H1 (cell line): Measurements from ENCODE around the gene RGS3.

ENCODE experiments used
- CEBPB ChIP-seq: IDR thresholded peaks from 2 replicates; pipeline ENCODE4 v1.6.1; 2012; ENCODE audit warnings: low read depth, low read length
- CHD2 ChIP-seq: IDR thresholded peaks from 2 replicates; pipeline ENCODE4 v1.6.1; 2012; ENCODE audit warnings: low read length, improper control_type of control experiment
- CREB1 ChIP-seq: IDR thresholded peaks from 2 replicates; pipeline ENCODE4 v1.6.1; 2012; ENCODE audit warnings: inconsistent platforms
- CTCF ChIP-seq, 3 experiments: IDR thresholded peaks; 1 replicate in 2 of 3; 2 replicates in 1 of 3; pipeline versions ENCODE4 v1.5.1 to v1.6.1; 2011; ENCODE audit warnings: low read length in 3 of 3, mild to moderate bottlenecking in 3 of 3, inconsistent platforms in 2 of 3, low read depth in 1 of 3, moderate library complexity in 1 of 3; ENCODE audit not compliant: insufficient read depth in 1 of 3; ENCODE audit errors: control extremely low read depth in 1 of 3
- EZH2 ChIP-seq: fragments of 200-600 bp; sonication (generic); IDR thresholded peaks from 2 replicates; pipeline ENCODE4 v1.7.1; 2012; ENCODE audit warnings: low read depth, mild to moderate bottlenecking, moderate library complexity, low read length, inconsistent platforms; ENCODE audit not compliant: severe bottlenecking
- KDM1A ChIP-seq: fragments of 200-600, 300-600 bp; sonication (generic); IDR thresholded peaks from 2 replicates; pipeline ENCODE4 v1.7.1; 2016; ENCODE audit warnings: mild to moderate bottlenecking, low read length, borderline replicate concordance
- POLR2AphosphoS5 ChIP-seq: IDR thresholded peaks from 2 replicates; pipeline ENCODE4 v1.6.1; 2011; ENCODE audit warnings: low read depth, low read length
- RAD21 ChIP-seq, 2 experiments: IDR thresholded peaks in 1 of 2; conservative IDR thresholded peaks in 1 of 2; 2 replicates each; pipeline ENCODE4 v1.6.1; 2011; ENCODE audit warnings: low read depth in 2 of 2, low read length in 2 of 2, improper control_type of control experiment in 1 of 2, inconsistent platforms in 1 of 2, mild to moderate bottlenecking in 1 of 2, moderate library complexity in 1 of 2
- SIN3A ChIP-seq, 2 experiments: IDR thresholded peaks in 1 of 2; conservative IDR thresholded peaks in 1 of 2; 2 replicates each; pipeline ENCODE4 v1.6.1; 2011 to 2012; ENCODE audit warnings: low read length in 2 of 2, improper control_type of control experiment in 1 of 2, low read depth in 1 of 2, mild to moderate bottlenecking in 1 of 2
- TAF7 ChIP-seq: optimal IDR thresholded peaks from 2 replicates; pipeline ENCODE3; 2011; ENCODE audit warnings: low read depth, mild to moderate bottlenecking, inconsistent platforms, low read length, moderate library complexity, borderline replicate concordance
- ZNF274 ChIP-seq: IDR thresholded peaks from 2 replicates; pipeline ENCODE4 v1.7.0; 2012; ENCODE audit warnings: low read length, borderline replicate concordance; ENCODE audit errors: extremely low read depth

DNA sequence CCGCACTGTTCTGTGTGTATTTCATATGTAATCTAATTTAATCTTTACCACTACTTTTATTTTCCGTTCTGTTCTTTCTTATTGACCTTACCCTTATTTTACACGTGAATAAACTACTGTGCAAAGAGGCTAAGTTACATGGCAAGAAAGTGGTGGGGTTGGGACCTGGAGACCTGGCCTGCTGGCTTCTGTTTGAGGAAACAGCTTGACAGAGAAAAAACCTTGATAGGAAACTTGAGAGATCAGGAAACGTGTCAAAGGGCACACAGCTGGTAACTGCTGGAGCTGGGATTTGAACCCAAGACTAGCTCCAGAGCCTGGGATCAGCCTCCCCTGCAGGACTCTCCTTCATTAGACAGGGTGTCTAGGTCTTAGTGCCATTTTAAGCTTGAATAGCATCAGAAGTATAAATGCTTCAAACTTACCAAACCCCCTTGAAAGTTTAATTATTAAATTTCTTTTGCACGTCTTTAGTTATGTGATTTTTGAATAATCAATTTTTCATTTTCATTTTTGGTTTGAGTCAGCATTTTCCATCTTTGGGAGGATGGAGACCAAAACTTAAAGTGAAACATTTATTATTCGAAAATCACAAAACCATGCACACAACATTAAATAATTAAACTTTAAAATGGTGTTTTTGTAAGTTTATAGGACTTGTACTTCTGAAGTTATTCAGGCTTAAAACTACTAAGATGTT, 129.5 kb downstream of the RGS3 start:
- TF ChIP-seq CREB1, result no peak
- no peak for TF ChIP-seq ZNF274
- no peak for TF ChIP-seq CTCF (IDR thresholded peaks at IDR 0.05; ENCODE audit: control extremely low read depth in 1 of 3, insufficient read depth in 1 of 3, low read depth in 1 of 3, low read length in 3 of 3)
- no peak for TF ChIP-seq EZH2
- no peak for TF ChIP-seq CHD2
- no peak for TF ChIP-seq POLR2AphosphoS5
- TF ChIP-seq RAD21 (IDR thresholded peaks at IDR 0.05 in 1 of 2, conservative IDR thresholded peaks at IDR 0.05 in 1 of 2; ENCODE audit: low read depth in 2 of 2, low read length in 2 of 2), result no peak
- no peak for TF ChIP-seq SIN3A (conservative IDR thresholded peaks at IDR 0.05 in 1 of 2, IDR thresholded peaks at IDR 0.05 in 1 of 2; ENCODE audit: low read depth in 1 of 2, low read length in 2 of 2)
- TF ChIP-seq KDM1A, result no peak
- TF ChIP-seq TAF7, result no peak
- no peak for TF ChIP-seq CEBPB
